GM21723 (cell line): Measurements from ENCODE around the gene TWNK.
"Not testable (repeated sequence)": the region's sequence is repeated elsewhere in the genome, so short reads cannot be mapped to it uniquely, and the experiment has no call there.

ENCODE experiments used
- ATAC-seq: cut with Tn5 transposase; IDR thresholded peaks from one replicate; pipeline ENCODE4 v1.9.1; 2021; ENCODE audit warnings: mild to moderate bottlenecking, moderate library complexity; ENCODE audit not compliant: unreplicated experiment

Gene TWNK

GRCh38 chr10:101029520-101030295 lies 42.4 kb downstream of the TWNK start:
- ATAC-seq, result no peak

- no peak for ATAC-seq
Observed at GRCh38 chr10:101030496-101031127, 43.3 kb downstream of the TWNK start.

- ATAC-seq, result peak; percentile 94
Observed at GRCh38 chr10:101031128-101031795, 43.9 kb downstream of the TWNK start, which contains the start of the genes PDZD7 and SFXN3. PDZD7 (minus strand) TSS chr10:101031129; CDS start chr10:101030219, 910 bp downstream. SFXN3 (plus strand) TSS chr10:101031234; CDS start chr10:101034695, 3,461 bp downstream.

- ATAC-seq, result peak; percentile 43
Observed at GRCh38 chr10:101031796-101032636, 44.7 kb downstream of the TWNK start.

GRCh38 chr10:101032637-101033224 lies 45.4 kb downstream of the TWNK start:
- peak; percentile 4 for ATAC-seq

- ATAC-seq, result no peak
Observed at GRCh38 chr10:101033276-101033675, 45.9 kb downstream of the TWNK start.

GRCh38 chr10:101034404-101034803 lies 47.1 kb downstream of the TWNK start:
- ATAC-seq, result not testable (repeated sequence)

- no peak for ATAC-seq
Observed at GRCh38 chr10:101035314-101035713, 48.0 kb downstream of the TWNK start.

GRCh38 chr10:101035916-101036702 lies 48.8 kb downstream of the TWNK start:
- no peak for ATAC-seq

- no peak for ATAC-seq
Observed at GRCh38 chr10:101036726-101037125, 49.4 kb downstream of the TWNK start.

- no peak for ATAC-seq
Observed at GRCh38 chr10:101038484-101038883, 51.1 kb downstream of the TWNK start.

- no peak for ATAC-seq
Observed at GRCh38 chr10:101040061-101040460, 52.7 kb downstream of the TWNK start.

- ATAC-seq, result no peak
Observed at GRCh38 chr10:101040851-101041250, 53.5 kb downstream of the TWNK start.

- ATAC-seq, result peak; percentile 68
Observed at GRCh38 chr10:101041252-101041761, 54.0 kb downstream of the TWNK start.

GRCh38 chr10:101042118-101042517 lies 54.8 kb downstream of the TWNK start:
- ATAC-seq, result no peak

GRCh38 chr10:101042667-101043362 lies 55.5 kb downstream of the TWNK start:
- peak; percentile 91 for ATAC-seq

GRCh38 chr10:101043363-101043707 lies 56.0 kb downstream of the TWNK start:
- no peak for ATAC-seq
